Measurements from ENCODE around the gene OGFOD1.
"Not testable (repeated sequence)": the region's sequence is repeated elsewhere in the genome, so short reads cannot be mapped to it uniquely, and the experiment has no call there.

Gene OGFOD1

GRCh38 chr16:56480776-56481467 is 29.6 kb downstream of the OGFOD1 start:
- no peak for DNase-seq (ENCODE audit: low read depth)

GRCh38 chr16:56481468-56482122 is 30.2 kb downstream of the OGFOD1 start:
- peak; percentile 26 for DNase-seq (ENCODE audit: low read depth)

- no peak for DNase-seq (ENCODE audit: low read depth)
These were observed 31.4 kb downstream of the OGFOD1 start for GRCh38 chr16:56482683-56483236.

- no peak for DNase-seq (ENCODE audit: low read depth)
These were observed 32.0 kb downstream of the OGFOD1 start for GRCh38 chr16:56483394-56483793.

GRCh38 chr16:56488035-56488434 is 36.7 kb downstream of the OGFOD1 start:
- no peak for DNase-seq (ENCODE audit: low read depth)

GRCh38 chr16:56488868-56489267 is 37.5 kb downstream of the OGFOD1 start:
- DNase-seq (ENCODE audit: low read depth) = not testable (repeated sequence)

- DNase-seq (ENCODE audit: low read depth) = no peak
These were observed 40.4 kb downstream of the OGFOD1 start for GRCh38 chr16:56491657-56492261.

- no peak for DNase-seq (ENCODE audit: low read depth)
These were observed 41.8 kb downstream of the OGFOD1 start for GRCh38 chr16:56493126-56493525.

GRCh38 chr16:56493815-56494214 is 42.5 kb downstream of the OGFOD1 start:
- no peak for DNase-seq (ENCODE audit: low read depth)

GRCh38 chr16:56505181-56505580 is 53.8 kb downstream of the OGFOD1 start:
- no peak for DNase-seq (ENCODE audit: low read depth)

GRCh38 chr16:56506941-56507340 is 55.6 kb downstream of the OGFOD1 start:
- peak; percentile 67 for DNase-seq (ENCODE audit: low read depth)

GRCh38 chr16:56510544-56510943 is 59.2 kb downstream of the OGFOD1 start:
- no peak for DNase-seq (ENCODE audit: low read depth)

GRCh38 chr16:56512025-56512424 is 60.7 kb downstream of the OGFOD1 start:
- no peak for DNase-seq (ENCODE audit: low read depth)

GRCh38 chr16:56513091-56513490 is 61.7 kb downstream of the OGFOD1 start:
- no peak for DNase-seq (ENCODE audit: low read depth)

- DNase-seq (ENCODE audit: low read depth) = peak; percentile 40
These were observed 62.6 kb downstream of the OGFOD1 start for GRCh38 chr16:56513972-56514371.

- no peak for DNase-seq (ENCODE audit: low read depth)
These were observed 63.5 kb downstream of the OGFOD1 start for GRCh38 chr16:56514845-56515244.

GRCh38 chr16:56515665-56516064 is 64.3 kb downstream of the OGFOD1 start:
- DNase-seq (ENCODE audit: low read depth) = no peak

GRCh38 chr16:56517206-56517605 is 65.9 kb downstream of the OGFOD1 start:
- DNase-seq (ENCODE audit: low read depth) = no peak

- DNase-seq (ENCODE audit: low read depth) = no peak
These were observed 67.1 kb downstream of the OGFOD1 start for GRCh38 chr16:56518425-56518824.

GRCh38 chr16:56519459-56520250 is 68.3 kb downstream of the OGFOD1 start, which contains the start of gene BBS2:
TSS of gene BBS2 (minus strand) at chr16:56520024. CDS start at chr16:56519862, 162 bp downstream.
- peak; percentile 17 for DNase-seq (ENCODE audit: low read depth)

GRCh38 chr16:56520251-56520577 is 68.9 kb downstream of the OGFOD1 start:
- no peak for DNase-seq (ENCODE audit: low read depth)

GRCh38 chr16:56525236-56525635 is 73.9 kb downstream of the OGFOD1 start:
- no peak for DNase-seq (ENCODE audit: low read depth)
